ENCODE measurements around the gene HDAC4. TPM values are rescaled to one million over a fixed set of nuclear protein-coding genes. Genes with fewer than 3 reads are reported as not detected.
"Not testable (repeated sequence)": the region's sequence is repeated elsewhere in the genome, so short reads cannot be mapped to it uniquely, and the experiment has no call there.

The HDAC4 gene
- total RNA-seq, 2 donors from 2014 or later = 38.7 to 50.9 TPM

DNA sequence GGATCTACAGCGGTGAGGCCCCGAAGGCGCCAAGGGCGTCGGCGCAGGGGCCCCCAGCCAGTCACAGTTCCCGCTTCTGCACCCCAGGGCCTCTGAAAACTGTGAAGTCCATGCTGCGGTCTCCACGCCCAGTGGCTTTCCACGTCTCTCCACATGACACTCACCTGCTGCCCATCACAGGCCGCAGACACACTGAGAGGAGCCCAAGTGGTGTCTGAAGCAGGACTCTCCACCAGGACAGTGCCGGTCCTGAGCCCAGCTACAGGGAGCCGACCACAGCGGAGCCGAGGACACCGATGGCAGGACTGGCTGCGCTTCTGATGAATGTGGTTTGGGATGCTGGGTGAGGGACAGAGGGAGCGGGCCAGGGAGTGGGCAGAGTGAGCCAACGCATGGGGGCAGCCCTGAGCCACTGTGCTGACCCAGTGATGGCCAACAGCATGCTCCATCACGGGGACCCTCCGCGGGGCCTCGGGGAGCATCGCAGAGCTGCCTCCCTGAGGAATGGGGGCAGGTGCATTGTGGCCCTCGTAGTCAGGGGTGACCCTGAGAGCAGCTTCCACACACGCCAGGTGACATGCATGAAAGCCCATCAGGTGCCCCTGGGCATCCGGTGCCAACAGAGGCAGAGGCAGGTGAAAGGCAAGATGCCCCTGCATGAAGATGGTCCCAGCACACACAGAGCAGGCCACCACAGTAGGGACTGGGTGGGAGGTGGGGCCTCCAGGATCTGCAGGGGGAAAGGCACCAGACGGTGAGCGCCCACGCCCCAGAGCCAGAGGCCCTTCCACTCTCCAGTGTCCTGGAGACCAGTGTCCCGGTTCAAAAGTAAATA is 116.6 kb downstream of the HDAC4 start:
- intact Hi-C loops (cut with DNase I, micrococcal nuclease) = no loop called here
- DNase-seq (peak; percentile 13 to 24), ATAC-seq (peak; percentile 39)

DNA sequence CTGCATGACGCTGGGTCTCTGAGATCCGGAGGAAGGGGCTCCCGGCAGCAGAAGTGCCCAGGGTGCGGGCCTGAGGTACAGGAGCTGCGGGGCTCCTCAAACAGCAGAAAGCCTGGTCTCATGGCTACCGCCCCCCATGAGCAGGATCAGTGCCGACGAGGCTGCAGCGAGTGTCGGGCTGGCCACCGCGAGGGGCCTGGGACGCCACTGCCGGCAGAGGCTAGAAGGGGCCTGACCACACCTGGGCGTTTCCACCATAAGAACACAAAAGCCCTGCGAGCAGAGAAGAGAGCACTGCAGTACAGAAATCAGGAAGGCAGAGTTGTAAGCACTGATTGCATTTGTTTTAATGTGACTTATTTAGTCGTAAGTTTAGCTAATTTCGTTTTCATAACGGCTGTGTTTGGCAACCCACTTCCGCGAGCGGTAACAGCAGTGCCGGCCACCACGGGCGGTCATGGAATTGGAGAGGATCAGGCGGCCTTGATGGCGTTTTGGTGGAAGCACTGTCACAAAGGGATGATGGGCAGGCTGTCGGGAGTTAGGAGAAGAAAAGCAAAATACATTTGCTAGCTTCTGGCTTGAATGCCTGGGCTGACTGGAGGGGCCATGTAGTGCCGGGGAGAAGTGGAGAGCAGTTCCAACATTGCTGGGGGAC is 117.4 kb downstream of the HDAC4 start:
- intact Hi-C loops (cut with DNase I, micrococcal nuclease) = no loop called here
- ATAC-seq = no peak
- DNase-seq = peak in 1 of 2 donors; percentile 4

DNA sequence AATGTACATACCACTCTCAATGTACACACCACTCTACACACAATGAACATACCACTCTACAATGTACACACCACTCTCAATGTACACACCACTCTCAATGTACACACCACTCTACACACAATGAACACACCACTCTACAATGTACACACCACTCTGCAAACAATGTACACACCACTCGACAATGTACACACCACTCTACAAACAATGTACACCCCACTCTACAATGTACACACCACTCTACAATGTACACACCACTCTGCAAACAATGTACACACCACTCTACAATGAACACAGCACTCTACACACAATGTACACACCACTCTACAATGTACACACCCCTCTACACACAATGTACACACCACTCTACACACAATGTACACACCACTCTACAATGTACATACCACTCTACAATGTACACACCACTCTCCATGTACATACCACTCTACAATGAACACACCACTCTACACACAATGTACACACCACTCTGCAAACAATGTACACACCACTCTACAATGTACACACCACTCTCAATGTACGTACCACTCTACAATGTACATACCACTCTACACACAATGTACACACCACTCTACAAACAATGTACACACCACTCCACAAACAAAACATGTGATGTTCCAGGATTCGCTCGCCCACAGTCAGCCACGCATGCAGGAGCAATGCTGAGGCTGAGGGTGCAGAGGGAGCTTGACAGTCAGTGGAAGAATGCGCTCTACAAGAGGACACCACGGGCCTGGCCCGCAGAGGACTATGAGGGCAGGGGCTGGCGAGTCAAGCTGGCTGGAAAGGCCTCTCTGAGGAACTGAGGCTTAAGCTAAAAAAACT is 118.2 kb downstream of the HDAC4 start:
- no peak for ATAC-seq
- DNase-seq = peak; percentile 3 to 20
- intact Hi-C loops (cut with DNase I, micrococcal nuclease) = no loop called here

DNA sequence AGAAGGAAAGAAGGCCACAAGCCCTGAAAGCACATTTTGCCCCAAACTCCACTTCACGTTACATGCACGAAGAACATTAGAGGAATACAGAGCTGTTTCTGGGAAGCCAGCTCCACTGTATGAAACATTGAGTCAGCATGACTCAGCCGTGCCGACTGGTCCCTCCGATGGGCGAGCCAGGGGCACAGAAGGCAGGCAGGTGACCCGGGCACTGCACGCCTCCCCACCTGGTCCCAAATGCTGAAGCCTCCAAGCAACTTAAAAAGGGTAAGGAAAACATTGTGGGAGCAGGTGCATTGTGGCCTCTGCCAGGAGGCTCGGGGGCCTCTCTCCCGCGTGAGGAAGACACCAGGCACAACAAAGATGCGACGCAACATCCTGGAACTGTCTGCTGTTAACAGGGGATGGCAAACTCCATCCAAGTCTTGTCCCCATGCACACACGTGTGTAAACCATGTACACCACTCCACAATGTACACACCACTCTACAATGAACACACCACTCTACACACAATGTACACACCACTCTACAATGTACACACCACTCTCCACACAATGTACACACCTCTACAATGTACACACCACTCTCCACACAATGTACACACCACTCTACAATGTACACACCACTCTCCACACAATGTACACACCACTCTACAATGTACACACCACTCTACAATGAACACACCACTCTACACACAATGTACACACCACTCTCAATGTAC is 120.4 kb downstream of the HDAC4 start:
- intact Hi-C loops (cut with DNase I, micrococcal nuclease); ATAC-seq: not testable (repeated sequence)

DNA sequence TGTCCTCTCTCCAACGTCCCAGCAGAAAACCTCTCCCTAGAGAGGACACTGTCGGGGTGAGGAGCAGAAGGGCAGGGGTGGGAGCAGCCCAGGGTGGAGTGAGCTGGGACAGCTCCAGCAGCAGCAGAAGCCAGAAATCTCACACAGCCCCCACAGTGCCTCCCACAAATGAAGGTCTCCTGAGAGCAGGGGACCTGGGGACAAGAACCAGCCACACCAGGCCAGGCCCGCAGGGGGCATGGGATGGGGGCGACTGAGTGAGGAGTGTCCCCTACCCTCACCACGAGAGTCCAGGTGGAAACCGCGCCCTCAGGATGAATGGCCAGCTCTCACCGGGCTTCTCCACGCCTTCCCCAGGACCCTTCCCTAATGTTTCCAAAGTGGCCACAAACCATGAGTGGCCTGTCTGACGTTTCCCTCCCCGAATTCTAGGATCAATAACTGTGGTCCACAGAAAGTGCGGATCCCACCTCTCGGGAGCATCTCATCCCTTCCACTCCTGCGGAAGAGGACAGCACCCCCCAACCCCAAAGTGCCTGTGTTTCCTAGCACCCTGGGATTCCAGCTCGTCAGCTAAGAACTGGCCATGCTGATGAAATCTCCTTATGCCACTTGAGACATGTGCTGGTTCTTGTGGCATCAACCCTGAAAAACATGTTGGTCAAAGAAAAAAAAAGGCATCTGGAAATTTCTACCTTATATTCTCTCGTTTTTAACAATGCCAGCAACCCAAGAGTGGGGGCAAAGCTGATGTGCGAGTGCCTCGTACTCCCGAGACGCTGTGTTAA is 121.1 kb downstream of the HDAC4 start:
- intact Hi-C loops (cut with DNase I, micrococcal nuclease) = no loop called here
- DNase-seq = peak; percentile 5 to 22
- no peak for ATAC-seq

More for the DNA sequence above, 120.4 kb downstream of the HDAC4 start:
- DNase-seq = peak; percentile 20 to 33

DNA sequence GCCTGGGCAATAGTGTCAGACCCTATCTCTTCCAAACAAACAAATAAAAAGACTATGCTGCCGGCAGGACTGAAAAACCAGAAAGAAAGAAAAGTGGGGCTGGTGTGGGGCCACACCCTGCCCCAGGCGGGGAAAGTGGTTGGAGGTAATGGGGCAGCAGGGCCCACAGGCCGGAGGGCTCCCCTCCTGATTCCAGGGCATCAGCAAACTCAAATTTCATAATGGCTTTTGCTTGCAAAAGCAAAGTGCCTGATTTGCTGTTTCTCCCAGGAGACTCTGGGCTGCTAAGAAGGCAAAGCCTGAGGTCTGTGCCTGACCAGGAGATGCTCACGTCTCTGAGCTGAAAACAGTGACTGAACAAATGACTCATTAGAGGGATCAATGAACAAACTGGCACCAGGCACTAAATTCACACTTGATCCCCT is 121.9 kb downstream of the HDAC4 start:
- DNase-seq (no peak), ATAC-seq (no peak)
- intact Hi-C loops (cut with DNase I, micrococcal nuclease) = no loop called here

DNA sequence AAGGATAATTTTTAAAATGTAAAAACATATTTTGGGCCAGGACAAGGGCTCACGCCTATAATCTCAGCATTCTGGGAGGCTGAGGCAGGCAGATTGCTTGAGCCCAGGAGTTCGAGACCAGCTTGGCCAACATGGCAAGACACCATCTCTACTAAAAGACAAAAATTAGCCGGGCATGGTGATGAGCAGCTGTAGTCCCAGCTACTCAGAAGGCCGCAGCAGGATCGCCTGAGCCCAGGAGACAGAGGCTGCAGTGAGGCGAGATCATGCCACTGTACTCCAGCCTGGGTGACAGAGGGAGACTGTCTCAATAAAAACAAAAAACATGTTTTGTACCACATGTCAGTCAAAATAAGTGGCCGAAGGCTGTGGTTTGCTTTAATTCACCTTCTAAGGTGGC is 122.5 kb downstream of the HDAC4 start:
- ATAC-seq = no peak
- intact Hi-C loops (cut with DNase I, micrococcal nuclease) = no loop called here
- DNase-seq = no peak

DNA sequence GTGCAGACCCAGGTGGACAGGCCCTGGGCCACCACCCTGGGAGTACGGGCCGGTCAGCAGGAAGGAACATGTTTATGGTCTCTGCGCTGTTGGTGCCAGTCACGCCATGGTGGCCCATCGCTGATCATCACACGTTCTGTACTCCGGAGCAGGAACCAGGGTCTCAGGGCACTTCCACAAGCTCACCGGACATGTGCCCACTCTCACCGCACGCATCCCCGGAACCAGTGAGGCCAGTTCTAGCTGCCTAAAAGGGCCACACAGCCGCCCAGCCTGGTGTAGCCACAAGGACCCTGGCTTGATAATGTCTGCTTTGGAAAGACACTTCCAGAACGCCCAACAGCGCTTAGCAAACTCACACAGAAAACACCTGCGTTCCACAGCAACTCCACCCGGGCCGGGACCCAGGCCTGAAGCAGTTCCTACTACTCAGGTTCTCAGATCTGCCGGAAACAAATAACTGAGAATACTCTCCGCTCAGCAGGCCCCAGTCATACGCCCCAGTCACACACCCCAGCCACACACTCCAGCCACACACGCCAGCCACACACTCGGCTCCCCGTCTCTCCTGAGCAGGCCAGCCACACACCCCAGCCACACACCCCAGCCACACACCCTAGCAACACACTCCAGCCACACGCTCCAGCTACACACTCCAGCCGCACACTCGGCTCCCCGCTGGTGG is 123.3 kb downstream of the HDAC4 start:
- DNase-seq = peak in 1 of 2 donors; percentile 22
- ATAC-seq = no peak
- intact Hi-C loops (cut with DNase I, micrococcal nuclease) = no loop called here

DNA sequence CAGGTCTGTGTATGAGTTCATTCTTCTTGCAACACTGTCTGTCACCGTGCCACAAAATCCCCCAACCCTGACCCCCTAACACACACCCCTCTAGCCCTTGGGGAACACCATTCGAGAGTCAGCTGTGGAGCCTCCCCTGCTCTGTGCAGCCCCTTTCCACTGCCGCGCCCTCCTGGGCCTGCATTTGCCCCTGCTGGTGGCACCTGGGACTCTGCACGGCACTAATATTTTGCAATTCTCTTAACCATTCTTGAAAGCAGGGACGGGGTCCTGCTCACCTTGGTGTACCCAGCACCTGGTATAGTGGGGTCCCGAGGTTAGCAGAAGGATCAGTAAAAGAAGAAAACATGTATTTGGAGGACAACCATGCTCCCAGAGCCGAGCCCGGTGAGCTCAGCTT is 124.0 kb downstream of the HDAC4 start:
- no peak for ATAC-seq
- intact Hi-C loops (cut with DNase I, micrococcal nuclease) = no loop called here
- no peak for DNase-seq

DNA sequence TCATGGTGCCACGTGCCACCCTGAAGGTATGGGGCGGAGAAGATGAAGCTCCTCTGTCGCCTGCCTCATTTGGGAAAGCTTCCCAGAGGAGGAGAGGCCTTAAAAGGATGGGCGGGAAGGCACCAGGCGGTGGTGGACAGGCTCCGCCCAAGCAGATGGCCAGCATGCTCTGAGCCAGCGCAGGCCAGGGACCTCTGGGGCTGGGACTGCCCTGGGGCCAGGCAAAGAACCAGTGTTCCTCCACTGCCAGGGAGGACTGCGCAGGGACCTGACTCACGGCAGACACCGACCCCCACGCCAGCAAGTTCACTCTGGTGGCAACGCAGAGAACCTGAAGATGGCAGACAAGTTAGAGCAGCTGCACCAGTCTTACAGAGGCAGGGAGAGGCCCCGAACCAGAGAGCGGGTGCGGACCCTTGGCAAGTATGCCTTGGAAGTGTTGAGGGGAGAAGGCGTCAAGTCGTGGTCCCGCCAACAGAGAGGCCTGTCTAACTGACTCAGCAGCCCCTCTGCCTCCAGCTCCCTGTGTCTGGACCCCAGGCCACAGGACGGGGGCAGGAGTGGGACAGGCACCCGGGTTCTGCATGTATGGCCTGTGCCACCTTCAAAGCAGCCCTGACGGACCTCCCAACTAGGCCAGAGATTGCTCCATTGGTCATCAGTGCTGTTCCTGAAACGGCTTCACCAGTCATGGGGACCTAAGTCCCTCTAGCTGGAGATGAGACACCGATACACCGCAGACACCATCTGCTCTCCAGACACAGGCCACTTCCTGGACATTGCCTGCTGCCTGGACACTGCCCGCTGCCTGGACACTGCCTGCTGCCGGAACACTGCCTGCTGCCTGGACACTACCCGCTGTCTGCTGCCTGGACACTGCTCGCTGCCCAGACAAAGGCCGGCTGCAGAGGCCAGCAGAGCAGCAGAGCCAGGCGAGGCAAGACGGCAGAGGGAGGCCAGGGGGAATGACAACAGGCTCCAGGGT is 124.7 kb downstream of the HDAC4 start:
- ATAC-seq (peak; percentile 73), DNase-seq (peak; percentile 64 to 67)
- intact Hi-C loops (cut with DNase I, micrococcal nuclease) = no loop called here

DNA sequence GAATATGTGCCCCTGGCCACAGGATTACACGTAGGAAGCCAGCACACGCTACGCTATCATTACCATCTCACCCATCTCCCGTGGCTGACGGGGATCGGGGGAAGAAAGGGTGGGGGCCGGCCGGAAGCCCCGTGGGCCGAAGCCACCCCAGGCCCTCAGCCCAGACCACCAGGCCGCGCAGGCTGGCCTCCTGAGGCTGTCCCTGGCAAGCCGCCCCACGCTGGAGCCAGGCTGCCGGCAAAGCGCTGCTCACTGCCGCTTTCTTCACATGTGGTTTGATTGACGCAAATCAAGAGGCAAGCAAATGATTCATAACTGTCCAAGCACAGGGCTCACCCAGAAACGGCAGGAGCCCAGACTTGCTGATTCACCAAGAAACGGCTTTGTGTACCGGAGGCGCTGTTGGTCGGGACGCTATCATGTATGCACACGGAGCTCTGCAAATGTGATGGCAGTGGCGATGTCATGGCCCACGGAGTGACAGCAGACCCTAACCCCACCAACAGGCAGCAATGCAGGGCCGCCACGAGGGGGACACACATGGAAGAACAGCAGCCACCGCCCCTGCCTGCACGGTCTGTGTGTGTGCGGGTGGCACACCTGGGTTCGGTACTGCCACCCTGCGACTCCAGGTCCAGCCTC is 125.7 kb downstream of the HDAC4 start:
- peak; percentile 41 for ATAC-seq
- DNase-seq = peak; percentile 60 to 77
- intact Hi-C loops (cut with DNase I, micrococcal nuclease) = no loop called here

DNA sequence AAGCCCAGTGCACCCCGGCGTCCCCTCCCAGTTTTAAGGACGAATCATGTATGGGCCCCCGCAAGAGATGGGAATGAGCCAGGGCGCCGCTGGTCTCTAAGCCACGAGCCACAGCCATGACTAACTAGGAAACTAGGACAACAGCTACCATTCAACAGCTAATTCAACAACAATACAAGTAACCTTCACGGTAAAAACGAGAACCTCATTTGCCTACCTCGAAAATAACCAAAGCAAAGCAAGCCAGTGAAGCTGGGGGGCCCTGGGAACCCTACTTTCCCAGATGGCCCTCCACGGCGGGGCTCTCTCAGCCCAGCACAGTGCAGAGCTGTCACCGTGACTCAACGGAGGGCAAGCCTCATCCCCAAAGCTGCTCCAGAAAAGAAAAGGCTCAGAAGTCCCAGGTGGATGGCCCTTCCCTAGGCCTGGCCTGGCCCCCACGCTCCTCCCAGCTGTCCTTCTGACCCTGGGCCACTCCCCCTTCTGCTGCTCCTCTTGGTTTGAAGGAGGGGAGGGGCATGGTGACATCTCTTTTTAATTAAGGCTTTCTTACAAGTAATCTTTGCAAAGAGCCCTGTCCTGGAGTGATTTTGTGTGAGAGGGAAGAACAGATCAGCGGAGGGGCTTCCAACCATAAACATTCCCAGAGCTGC is 126.3 kb downstream of the HDAC4 start:
- intact Hi-C loops (cut with DNase I, micrococcal nuclease) = no loop called here
- DNase-seq = peak; percentile 39 to 44
- peak; percentile 33 for ATAC-seq

DNA sequence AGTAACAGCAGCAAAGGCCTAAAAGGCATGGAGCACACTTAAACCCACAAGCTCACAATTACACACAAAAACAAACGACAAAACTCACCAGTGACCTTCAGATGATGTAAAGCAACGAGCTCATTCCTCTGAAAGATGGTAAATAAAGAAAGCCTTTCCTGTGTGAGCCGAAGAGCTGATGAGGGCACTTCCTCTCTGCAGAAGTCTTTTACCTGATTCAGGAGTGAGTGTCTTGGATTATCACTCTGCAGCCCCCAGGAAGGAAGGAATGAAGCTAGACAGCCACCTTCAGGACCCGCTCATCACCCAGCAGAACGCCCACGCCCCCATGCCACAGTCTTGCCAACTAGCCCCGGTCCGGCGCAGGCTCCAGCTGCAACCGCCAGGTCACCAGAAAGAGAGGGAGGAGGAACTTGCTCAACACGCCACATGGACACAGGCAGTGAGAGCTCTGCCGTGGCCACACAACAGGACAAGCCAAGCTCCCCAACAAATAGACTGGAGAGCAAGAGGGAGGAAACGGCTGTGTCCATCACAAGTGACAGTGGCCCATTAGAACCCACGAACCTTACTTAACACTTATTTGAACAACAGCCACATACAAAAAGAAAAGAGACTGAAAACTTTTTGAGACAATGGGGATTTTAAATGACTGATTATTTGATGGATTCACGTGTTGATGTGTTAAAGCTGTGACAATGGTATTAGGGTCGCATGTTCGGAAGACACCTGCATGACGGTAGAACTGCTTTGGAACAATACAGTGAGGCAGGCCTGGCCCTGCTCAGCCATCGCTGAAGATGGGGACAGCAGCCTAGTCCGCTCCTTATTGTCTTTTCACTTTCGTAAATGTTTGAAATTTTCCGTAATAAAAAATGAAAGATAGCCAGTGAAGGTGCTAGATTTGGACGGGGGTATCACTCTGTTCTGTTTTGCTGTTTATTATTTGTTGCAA is 127.3 kb downstream of the HDAC4 start:
- no peak for ATAC-seq
- intact Hi-C loops (cut with DNase I, micrococcal nuclease) = no loop called here
- peak; percentile 18 to 30 for DNase-seq

DNA sequence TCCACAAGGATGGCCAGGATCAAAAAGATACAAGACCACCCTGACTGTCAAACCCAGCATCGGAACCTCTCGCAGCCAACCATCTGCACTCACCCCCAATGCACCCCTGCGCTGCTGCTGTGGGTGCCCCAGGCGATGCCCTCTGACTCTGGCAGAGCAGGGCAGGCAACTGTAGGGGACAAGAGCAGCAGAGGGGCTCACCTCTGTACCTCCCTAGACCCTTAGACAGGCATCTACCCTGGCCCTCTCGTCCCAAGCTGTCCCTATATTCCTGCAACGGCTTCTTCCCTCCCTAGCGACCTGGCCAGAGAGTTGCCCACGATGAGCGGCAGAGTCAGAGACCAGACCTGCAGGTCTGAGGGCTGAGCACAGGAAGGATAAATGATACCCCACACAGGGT is 128.2 kb downstream of the HDAC4 start:
- DNase-seq = peak in 1 of 2 donors; percentile 17

More for the DNA sequence above, 128.2 kb downstream of the HDAC4 start:
- no peak for ATAC-seq
- intact Hi-C loops (cut with DNase I, micrococcal nuclease) = no loop called here

All from left colon (tissue), 2 donors.